Kidney (tissue), 14 donors: ENCODE data around the gene RAB3D. TPM values are rescaled to one million over a fixed set of nuclear protein-coding genes. Genes with fewer than 3 reads are reported as not detected.

Experiments used
- DNase-seq, 5 donors: peaks; one replicate each; pipeline ENCODE4 v3.0.0-alpha.2; 2013 to 2020
- FAIRE-seq: peaks from 2 replicates; lab custom pipeline; 2012; peaks lifted over from hg19 to GRCh38; lab: Jason Lieb, UNC
- H3K27ac ChIP-seq, 2 donors: one replicate each; pipeline ENCODE4 v1.7.0; 2013; ENCODE audit warnings: low read depth in 2 of 2, low read length in 2 of 2, inconsistent platforms in 1 of 2
- H3K27me3 ChIP-seq: one replicate; pipeline ENCODE4 v1.7.1; 2013; ENCODE audit warnings: low read length, inconsistent platforms; ENCODE audit not compliant: control insufficient read depth, insufficient read depth
- H3K36me3 ChIP-seq, 3 donors: one replicate each; pipeline versions ENCODE4 v1.7.0 to v1.7.1; 2013; ENCODE audit warnings: low read length in 3 of 3, control low read depth in 1 of 3, inconsistent platforms in 1 of 3; ENCODE audit not compliant: insufficient read depth in 3 of 3, control insufficient read depth in 2 of 3
- H3K4me1 ChIP-seq, 3 donors: one replicate each; pipeline versions ENCODE4 v1.7.0 to v1.7.1; 2013; ENCODE audit warnings: low read length in 3 of 3, inconsistent platforms in 1 of 3, low read depth in 1 of 3; ENCODE audit not compliant: control insufficient read depth in 2 of 3, insufficient read depth in 2 of 3
- H3K4me3 ChIP-seq, 3 donors: one replicate each; pipeline versions ENCODE4 v1.7.0 to v1.8.1; 2013; ENCODE audit warnings: low read length in 3 of 3, control low read depth in 1 of 3, inconsistent platforms in 1 of 3
- H3K9ac ChIP-seq, 3 donors: one replicate each; pipeline versions ENCODE4 v1.7.0 to v1.7.1; 2013; ENCODE audit warnings: low read length in 3 of 3, control low read depth in 1 of 3, inconsistent platforms in 1 of 3
- H3K9me3 ChIP-seq, 3 donors: one replicate each; pipeline versions ENCODE4 v1.7.0 to v1.7.1; 2013; ENCODE audit warnings: low read length in 3 of 3, control low read depth in 1 of 3, inconsistent platforms in 1 of 3; ENCODE audit not compliant: control insufficient read depth in 2 of 3, insufficient read depth in 1 of 3
- intact Hi-C: fragments of 100-400 bp; cut with DNase I; formaldehyde crosslinking; loops from one replicate; pipeline ENCODE4 v1.11.1; 2022
- polyA plus RNA-seq: library from polyadenylated mRNA; stranded (reverse); fragments of 350-450 nt; fragmentation: Illumina TruSeq; extraction: RNeasy Lipid Tissue Mini Kit (QIAGEN cat#74804); gene quantifications from one replicate; pipeline ENCODE4 v1.2.3, GENCODE V29; 2014; ENCODE audit warnings: low read depth, low replicate concordance; ENCODE audit not compliant: insufficient read depth
- total RNA-seq: library from RNA; stranded (reverse); fragmentation: NEBNext Ultra II Directional; extraction: Animal tissue kit (Norgen Biotek cat#: 25700); gene quantifications from one replicate; pipeline ENCODE4 v1.2.1, GENCODE V29; 2021
- TF ChIP-seq, protein P1 (sequence below): IDR thresholded peaks from 3 replicates; pipeline ENCODE4 v1.5.1; 2012; ENCODE audit warnings: mild to moderate bottlenecking, moderate library complexity, borderline replicate concordance; ENCODE audit not compliant: insufficient read depth; ENCODE audit errors: extremely low read depth
- donor health status: control.
- donor health status: control.
- donor health status: control.
- donor health status: control.
- donor health status: control.
- donor health status: DM: yes; HTN: yes; CAD: no.
- donor health status: Normal renal cell carcinoma (clear cell type).

Gene RAB3D
- total and polyA plus RNA-seq, 2 donors from 2014 or later = 8.3 to 80.4 TPM

DNA sequence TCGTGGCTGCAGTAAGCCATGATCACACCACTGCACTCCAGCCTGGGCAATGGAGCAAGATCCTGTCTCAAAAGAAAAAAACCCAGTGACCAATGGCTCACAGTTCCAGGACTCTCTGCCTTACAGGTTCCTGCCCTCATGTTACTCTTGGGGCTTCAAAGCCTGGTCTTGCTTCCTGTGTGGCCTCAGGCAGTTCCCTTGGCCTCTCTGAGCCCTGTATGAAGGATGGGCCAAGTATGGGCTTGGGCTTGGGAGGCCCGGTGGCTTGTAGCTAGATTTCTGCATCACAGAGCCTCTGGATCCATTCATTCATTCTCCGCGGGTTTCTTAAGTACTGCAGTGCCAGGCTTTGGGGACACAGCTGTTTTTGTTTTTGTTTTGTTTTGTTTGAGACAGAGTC, 44.3 kb downstream of the RAB3D start:
- no peaks in the 10 kb centered on the region for H3K9me3 ChIP-seq
- no peak overlapping the region for H3K4me3 ChIP-seq
- H3K27me3 ChIP-seq = no peaks in the 10 kb centered on the region
- H3K36me3 ChIP-seq = no peaks in the 10 kb centered on the region
- no peak overlapping the region for H3K9ac ChIP-seq
- intact Hi-C loops = no loop called here
- H3K4me1 ChIP-seq = peaks cover 0 to 3% (median 0%) of the 10 kb centered on the region in 3 donors
- H3K27ac ChIP-seq = no peak overlapping the region
- FAIRE-seq = no peak
- no peak for DNase-seq
- TF ChIP-seq, protein P1, sequence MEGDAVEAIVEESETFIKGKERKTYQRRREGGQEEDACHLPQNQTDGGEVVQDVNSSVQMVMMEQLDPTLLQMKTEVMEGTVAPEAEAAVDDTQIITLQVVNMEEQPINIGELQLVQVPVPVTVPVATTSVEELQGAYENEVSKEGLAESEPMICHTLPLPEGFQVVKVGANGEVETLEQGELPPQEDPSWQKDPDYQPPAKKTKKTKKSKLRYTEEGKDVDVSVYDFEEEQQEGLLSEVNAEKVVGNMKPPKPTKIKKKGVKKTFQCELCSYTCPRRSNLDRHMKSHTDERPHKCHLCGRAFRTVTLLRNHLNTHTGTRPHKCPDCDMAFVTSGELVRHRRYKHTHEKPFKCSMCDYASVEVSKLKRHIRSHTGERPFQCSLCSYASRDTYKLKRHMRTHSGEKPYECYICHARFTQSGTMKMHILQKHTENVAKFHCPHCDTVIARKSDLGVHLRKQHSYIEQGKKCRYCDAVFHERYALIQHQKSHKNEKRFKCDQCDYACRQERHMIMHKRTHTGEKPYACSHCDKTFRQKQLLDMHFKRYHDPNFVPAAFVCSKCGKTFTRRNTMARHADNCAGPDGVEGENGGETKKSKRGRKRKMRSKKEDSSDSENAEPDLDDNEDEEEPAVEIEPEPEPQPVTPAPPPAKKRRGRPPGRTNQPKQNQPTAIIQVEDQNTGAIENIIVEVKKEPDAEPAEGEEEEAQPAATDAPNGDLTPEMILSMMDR = no peak

DNA sequence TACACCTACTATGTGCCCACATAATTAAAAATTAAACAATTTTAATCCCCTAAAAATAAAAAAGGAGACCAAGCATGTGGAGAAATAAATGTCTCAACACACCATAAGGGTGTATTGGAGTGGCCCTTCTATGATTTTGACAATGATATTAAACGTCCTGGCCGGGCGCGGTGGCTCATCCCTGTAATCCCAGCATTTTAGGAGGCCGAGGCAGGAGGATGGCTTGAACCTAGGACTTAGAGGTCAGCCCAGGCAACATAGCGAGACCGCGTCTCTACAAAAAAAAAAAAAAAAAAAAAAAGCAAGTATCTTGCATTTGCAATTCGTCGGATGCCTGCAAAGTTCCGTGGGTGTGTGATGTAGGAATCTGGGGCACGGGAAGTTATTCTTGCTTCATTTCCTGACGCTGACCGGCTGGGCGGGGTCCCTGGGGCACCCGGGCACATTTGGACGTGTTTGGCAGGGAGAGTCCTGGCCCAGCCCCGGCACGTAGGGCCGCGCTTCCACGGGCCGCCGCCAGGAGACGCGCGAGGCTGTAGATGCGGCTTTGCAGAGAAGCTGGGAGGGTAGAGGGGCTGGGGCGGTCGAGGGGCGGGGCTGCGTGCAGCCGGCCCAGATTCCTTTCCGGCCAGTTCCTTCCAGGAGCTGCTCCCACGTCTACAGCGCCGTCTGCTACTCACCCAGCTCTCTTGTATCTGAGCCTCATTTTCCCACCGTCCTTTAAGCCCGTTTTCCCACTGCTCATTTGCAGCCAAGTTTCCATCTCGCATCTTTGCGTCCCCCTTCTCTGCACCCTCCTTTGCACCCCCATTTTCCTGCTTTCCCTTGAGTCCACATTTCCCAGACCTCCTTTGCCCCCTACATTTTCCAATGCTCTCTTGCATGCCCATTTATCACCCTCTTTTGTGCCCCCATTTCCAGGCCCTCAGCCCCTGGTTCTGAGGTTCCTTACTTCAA, 45.7 kb downstream of the RAB3D start:
- peak overlapping the region; percentile 46 to 60 (median 56) for H3K4me3 ChIP-seq
- H3K9me3 ChIP-seq = no peaks in the 10 kb centered on the region
- intact Hi-C loops = no loop called here
- FAIRE-seq (no peak), DNase-seq (peak; percentile 96 to 98 (median 97))
- peak overlapping the region; percentile 22 to 28 for H3K27ac ChIP-seq
- no peaks in the 10 kb centered on the region for H3K27me3 ChIP-seq
- peak overlapping the region; percentile 37 to 57 (median 46) for H3K9ac ChIP-seq
- TF ChIP-seq, protein P1 = peak; percentile 99
- H3K4me1 ChIP-seq = peaks cover 0 to 3% (median 0%) of the 10 kb centered on the region in 3 donors
- H3K36me3 ChIP-seq = no peaks in the 10 kb centered on the region

DNA sequence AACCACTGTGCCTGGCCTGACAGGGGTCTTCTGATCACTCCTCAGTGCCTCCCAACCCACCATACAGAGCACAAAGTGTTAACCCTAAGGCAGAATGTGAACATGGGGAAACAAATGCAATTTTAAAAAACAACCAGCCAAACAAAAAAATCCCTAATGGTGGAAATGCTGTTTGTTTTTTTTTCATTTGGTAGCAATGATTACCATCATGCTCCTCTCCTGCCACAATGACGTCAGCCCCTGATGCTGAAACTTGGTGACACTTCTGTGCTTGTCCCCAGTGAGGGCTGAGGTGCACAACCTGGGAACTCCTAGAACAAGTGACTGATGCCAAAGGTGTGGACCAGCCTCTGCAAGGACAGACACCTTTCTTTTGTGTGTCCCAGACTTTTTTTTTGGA, 47.5 kb downstream of the RAB3D start:
- Histone ChIP-seq H3K4me3 (no peak overlapping the region), H3K27me3 (no peaks in the 10 kb centered on the region), H3K9me3 (no peaks in the 10 kb centered on the region), H3K9ac (no peak overlapping the region), H3K36me3 (no peaks in the 10 kb centered on the region), H3K4me1 (peaks cover 0 to 3% (median 0%) of the 10 kb centered on the region in 3 donors), H3K27ac (no peak overlapping the region)
- intact Hi-C loops = no loop called here
- FAIRE-seq (no peak), DNase-seq (no peak)
- TF ChIP-seq, protein P1 = no peak
